HFF-Myc (cell line): Measurements from ENCODE around the gene PIGL.

Source experiments
- DNase-seq: peaks from one replicate; pipeline ENCODE4 v3.0.0-alpha.2; 2011; ENCODE audit warnings: low read depth; ENCODE audit errors: extremely low read depth
- H3K4me3 ChIP-seq: replicated peaks from 2 replicates; pipeline ENCODE4 v1.5.1; 2011; ENCODE audit warnings: low read depth, mild to moderate bottlenecking, control low read depth, low read length
- TF ChIP-seq, protein P1 (sequence below): IDR thresholded peaks from 2 replicates; pipeline ENCODE4 v1.5.1; 2012; ENCODE audit warnings: mild to moderate bottlenecking, low read depth, low read length, control low read depth; ENCODE audit errors: missing control alignments

PIGL gene

DNA sequence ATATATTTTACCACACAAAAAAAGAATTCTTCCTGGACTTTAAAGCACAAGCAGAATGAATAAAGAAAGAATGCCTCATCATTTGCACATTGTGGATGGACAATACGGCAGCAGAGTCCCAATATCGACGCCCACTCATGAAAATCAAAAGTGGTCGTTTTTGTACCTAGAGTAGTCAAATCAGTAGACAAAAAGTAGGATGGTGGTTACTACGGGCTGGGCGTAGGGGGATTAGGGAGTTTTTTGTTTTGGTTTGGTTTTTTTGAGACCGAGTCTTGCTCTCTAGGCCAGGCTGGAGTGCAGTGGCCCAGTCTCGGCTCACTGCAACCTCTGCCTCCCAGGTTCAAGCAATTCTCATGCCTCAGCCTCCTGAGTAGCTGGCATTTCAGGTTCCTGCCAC, 144.9 kb downstream of the PIGL start:
- no peak overlapping the region for H3K4me3 ChIP-seq
- TF ChIP-seq, protein P1, sequence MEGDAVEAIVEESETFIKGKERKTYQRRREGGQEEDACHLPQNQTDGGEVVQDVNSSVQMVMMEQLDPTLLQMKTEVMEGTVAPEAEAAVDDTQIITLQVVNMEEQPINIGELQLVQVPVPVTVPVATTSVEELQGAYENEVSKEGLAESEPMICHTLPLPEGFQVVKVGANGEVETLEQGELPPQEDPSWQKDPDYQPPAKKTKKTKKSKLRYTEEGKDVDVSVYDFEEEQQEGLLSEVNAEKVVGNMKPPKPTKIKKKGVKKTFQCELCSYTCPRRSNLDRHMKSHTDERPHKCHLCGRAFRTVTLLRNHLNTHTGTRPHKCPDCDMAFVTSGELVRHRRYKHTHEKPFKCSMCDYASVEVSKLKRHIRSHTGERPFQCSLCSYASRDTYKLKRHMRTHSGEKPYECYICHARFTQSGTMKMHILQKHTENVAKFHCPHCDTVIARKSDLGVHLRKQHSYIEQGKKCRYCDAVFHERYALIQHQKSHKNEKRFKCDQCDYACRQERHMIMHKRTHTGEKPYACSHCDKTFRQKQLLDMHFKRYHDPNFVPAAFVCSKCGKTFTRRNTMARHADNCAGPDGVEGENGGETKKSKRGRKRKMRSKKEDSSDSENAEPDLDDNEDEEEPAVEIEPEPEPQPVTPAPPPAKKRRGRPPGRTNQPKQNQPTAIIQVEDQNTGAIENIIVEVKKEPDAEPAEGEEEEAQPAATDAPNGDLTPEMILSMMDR = no peak
- no peak for DNase-seq

GRCh38 chr17:16363749-16364536, 146.9 kb downstream of the PIGL start:
- TF ChIP-seq, protein P1 = peak; percentile 95
- peak; percentile 60 for DNase-seq
- no peak overlapping the region for H3K4me3 ChIP-seq

DNA sequence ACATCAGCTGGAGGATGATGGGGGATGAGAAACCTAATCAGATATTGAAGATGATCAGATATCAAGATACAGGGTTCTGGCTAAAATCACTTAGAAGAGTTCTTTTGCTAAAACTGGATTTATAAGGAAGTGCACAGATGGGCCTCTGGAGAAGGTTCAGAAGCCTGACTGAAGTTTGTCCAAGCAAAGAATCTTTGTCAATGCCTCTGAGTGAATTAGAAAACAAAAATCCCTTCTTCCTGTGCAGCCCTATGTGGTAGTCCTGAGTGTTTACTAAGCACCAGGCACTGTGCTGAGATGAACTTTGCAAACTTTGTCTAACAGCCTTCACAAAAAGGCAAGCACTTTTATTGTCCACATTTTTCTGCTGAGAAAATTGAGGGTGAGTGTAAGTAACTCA, 147.6 kb downstream of the PIGL start:
- TF ChIP-seq, protein P1 = no peak
- no peak for DNase-seq
- H3K4me3 ChIP-seq = no peak overlapping the region

GRCh38 chr17:16371742-16372141, 154.7 kb downstream of the PIGL start:
- no peak overlapping the region for H3K4me3 ChIP-seq
- DNase-seq = peak; percentile 60
- TF ChIP-seq, protein P1 = no peak

DNA sequence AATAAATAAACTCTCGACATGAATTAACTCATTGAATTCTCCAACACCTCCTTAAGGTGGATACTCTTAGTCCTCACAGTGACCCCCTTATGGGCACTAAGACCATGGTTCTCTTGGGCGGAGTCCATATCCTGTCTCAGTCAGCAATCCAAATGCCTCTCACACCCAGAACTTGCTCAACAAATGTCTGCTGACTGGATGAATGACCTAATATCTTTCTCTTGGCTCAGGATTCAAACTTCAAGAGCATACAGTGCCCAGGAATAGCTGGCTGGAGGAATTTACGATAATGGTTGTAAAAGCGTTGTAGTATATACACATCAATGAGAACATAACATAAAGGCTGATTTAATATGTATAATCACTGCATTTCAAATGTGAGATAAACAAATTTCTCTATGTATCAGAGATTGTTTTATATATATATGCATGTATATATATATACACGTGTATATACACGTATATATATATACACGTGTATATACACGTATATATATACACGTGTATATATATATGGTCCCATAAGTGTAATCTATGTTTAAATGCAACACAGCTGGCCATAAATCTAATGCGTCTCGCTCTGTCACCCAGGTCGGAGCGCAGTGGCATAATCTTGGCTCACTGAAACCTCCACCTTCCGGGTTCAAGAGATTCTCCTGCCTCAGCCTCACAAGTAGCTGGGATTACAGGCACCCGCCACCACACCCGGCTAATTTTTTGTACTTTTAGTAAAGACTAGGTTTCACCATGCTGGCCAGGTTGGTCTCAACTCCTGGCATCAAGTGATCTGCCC, 157.3 kb downstream of the PIGL start:
- DNase-seq = no peak
- TF ChIP-seq, protein P1 = no peak
- no peak overlapping the region for H3K4me3 ChIP-seq
